C1 segment of cervical spinal cord (tissue), 14 donors: ENCODE data around the gene HSF5.

Source experiments
- DNase-seq, 14 donors: peaks; one replicate each; lab custom pipeline; 2025; lab: John Stamatoyannopoulos, UW

HSF5 gene

GRCh38 chr17:58388302-58389190 lies 99.7 kb downstream of the HSF5 start:
- DNase-seq = no peak

- no peak for DNase-seq
These were observed 100.4 kb downstream of the HSF5 start for GRCh38 chr17:58387834-58388233.

GRCh38 chr17:58386708-58387107 lies 101.5 kb downstream of the HSF5 start:
- no peak for DNase-seq

- no peak for DNase-seq
These were observed 102.8 kb downstream of the HSF5 start for GRCh38 chr17:58385359-58385899.

- DNase-seq = no peak
These were observed 103.3 kb downstream of the HSF5 start for GRCh38 chr17:58384897-58385296.

- no peak for DNase-seq
These were observed 104.2 kb downstream of the HSF5 start for GRCh38 chr17:58383892-58384462.

GRCh38 chr17:58382872-58383242 lies 105.4 kb downstream of the HSF5 start:
- no peak for DNase-seq

- no peak for DNase-seq
These were observed 105.9 kb downstream of the HSF5 start for GRCh38 chr17:58382108-58382871.

- peak in 6 of 14 donors; percentile 13 to 63 (median 22) for DNase-seq
These were observed 106.8 kb downstream of the HSF5 start for GRCh38 chr17:58381124-58382035.

- no peak for DNase-seq
These were observed 107.7 kb downstream of the HSF5 start for GRCh38 chr17:58380207-58381123.

- DNase-seq = no peak
These were observed 108.7 kb downstream of the HSF5 start for GRCh38 chr17:58379511-58379824.

- no peak for DNase-seq
These were observed 109.3 kb downstream of the HSF5 start for GRCh38 chr17:58378733-58379510.

- DNase-seq = no peak
These were observed 110.5 kb downstream of the HSF5 start for GRCh38 chr17:58377661-58378060.

- DNase-seq = no peak
These were observed 111.1 kb downstream of the HSF5 start for GRCh38 chr17:58377093-58377601.

GRCh38 chr17:58376472-58377000 lies 111.7 kb downstream of the HSF5 start:
- DNase-seq = no peak

GRCh38 chr17:58375811-58376210 lies 112.4 kb downstream of the HSF5 start:
- no peak for DNase-seq

GRCh38 chr17:58375256-58375655 lies 113.0 kb downstream of the HSF5 start:
- DNase-seq = no peak

- no peak for DNase-seq
These were observed 114.3 kb downstream of the HSF5 start for GRCh38 chr17:58373923-58374322.

GRCh38 chr17:58373003-58373402 lies 115.2 kb downstream of the HSF5 start:
- DNase-seq = no peak
